GM18873 (cell line): Measurements from ENCODE around the gene DRC3.
A peak's percentile ranks its signal among the peaks of the same experiment; 100 is the strongest.
"Not testable (repeated sequence)": the region's sequence is repeated elsewhere in the genome, so short reads cannot be mapped to it uniquely, and the experiment has no call there.

Source experiments
- ATAC-seq: cut with Tn5 transposase; IDR thresholded peaks from one replicate; pipeline ENCODE4 v1.9.1; 2021; ENCODE audit warnings: mild to moderate bottlenecking, moderate library complexity, moderate number of reproducible peaks; ENCODE audit not compliant: unreplicated experiment, low FRiP score

DRC3 gene

DNA sequence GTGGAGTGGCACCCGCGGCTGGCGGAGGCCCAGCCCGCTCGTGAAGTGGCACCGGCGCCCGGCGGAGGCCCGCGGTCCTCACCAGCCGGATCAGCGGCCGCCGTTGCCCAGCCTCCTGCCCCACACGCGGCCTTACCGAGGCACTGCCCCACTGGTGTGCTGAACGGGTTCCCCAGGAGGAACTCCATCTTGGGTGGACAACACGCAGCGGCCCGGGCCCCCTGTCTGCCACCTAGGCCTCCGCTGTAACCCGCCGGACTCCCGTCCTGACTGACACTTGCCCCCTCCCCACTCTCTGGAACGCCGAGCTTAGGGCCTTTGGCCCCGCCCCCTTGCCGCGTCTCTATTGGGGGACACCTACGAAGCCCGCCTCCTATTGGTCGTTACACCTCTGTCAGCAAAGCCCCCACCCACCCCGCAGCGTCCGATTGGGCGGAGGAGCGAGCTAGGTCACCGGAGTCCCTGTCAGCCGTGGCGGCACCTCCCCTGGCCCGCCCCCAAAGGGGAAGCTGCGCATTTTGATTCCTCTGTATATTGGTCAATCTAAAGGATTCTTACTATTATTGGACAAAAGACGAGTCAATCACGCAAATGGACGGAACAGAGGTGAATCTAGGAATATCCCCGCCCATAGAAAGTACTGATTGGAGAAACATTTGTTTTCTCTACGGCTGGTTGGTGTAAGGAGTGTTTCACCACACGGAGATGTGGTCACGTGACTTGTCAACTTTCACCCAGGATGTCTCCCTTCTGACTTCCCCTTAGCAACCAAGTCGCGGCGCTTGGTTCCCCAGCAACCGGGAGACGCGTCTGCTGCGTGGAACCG is at the start of gene DRC3, which contains the start of gene TOM1L2:
TSS of gene DRC3 (plus strand) at position 737 of the 826 bp plus-strand sequence. CDS start 4,737 bp downstream, outside the sequence.
TSS of gene TOM1L2 (minus strand) at position 275 of the 826 bp plus-strand sequence. CDS start at position 188, 87 bp downstream.
- ATAC-seq, result peak; percentile 91

DNA sequence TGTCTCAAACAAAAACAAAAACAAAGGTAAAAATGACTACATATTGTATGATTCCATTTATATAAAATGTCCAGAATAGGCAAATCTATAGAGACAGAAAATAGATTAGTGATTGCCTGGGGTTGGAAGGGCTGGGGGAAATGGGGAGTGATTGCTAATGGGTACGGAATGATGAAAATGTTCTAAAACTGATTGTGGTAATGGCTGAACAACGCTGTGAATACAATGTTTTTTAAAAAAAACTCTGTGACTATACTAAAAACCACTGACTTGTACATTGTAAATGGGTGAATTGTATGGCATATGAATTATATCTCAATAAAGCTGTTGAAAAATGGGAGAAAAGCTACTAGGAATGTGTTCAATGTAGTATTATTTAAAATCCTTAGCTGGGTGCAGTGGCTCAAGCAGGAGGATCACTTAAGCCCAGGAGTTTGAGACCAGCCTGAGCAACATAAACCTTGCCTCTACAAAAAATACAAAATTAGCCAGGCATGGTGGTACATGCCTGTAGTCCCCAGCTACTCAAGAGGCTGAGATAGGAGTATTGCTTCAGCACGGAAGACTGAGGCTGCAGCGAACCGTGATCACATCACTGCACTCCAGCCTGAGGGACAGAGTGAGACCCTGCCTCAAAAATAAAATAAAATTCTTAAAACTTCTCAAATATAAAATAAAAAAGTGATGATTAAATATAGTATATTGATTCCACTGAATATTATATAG is 48.4 kb upstream of the DRC3 start:
- ATAC-seq, result no peak

DNA sequence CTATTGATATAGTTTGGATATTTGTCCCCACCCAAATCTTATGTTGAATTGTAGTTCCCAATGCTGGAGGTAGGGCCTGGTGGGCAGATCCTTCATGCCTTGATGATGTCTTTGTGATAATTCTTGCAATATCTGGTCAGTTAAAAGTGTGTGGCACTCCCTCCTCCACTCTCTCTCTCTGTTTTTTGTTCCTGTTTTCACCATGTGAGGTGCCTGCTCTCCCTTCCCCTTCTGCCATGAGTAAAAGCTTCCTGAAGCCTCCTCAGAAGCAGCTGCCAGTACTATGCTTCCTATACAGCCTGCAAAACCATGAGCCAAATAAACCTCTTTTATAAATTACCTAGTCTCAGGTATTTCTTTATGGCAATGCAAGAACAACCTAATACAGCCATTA is 47.8 kb upstream of the DRC3 start:
- no peak for ATAC-seq

- ATAC-seq, result no peak
Observed at GRCh38 chr17:17926036-17926435, 46.6 kb upstream of the DRC3 start.

DNA sequence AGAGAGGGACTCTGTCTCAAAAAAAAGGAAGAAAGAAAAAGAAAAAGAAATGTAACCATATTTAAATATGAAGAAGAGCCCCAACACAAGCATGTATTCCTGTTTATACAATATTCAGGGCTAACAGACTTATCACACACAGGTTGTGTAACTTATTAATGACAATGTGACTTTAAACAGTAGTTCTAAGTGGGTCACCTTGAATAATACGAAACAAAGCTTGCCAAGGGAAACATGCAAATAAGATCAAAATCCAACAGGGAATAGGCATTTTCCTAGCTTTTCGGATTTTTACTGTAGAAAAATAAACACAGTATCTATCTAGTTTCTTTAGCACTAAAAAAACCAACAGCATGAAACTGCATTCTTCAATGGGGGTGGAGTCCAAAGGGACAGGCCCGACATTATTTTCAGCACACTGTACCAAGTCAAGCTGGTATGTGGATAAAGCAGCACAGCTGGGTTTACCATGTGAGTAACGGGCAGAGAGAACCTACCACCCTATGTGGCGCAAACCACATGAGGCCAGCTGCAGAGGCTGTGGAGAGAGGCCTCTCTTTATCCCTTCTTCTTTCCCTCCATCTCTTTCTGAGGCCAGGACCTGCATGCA is 45.7 kb upstream of the DRC3 start:
- ATAC-seq, result no peak

GRCh38 chr17:17928398-17929287 is 44.0 kb upstream of the DRC3 start:
- ATAC-seq, result no peak

DNA sequence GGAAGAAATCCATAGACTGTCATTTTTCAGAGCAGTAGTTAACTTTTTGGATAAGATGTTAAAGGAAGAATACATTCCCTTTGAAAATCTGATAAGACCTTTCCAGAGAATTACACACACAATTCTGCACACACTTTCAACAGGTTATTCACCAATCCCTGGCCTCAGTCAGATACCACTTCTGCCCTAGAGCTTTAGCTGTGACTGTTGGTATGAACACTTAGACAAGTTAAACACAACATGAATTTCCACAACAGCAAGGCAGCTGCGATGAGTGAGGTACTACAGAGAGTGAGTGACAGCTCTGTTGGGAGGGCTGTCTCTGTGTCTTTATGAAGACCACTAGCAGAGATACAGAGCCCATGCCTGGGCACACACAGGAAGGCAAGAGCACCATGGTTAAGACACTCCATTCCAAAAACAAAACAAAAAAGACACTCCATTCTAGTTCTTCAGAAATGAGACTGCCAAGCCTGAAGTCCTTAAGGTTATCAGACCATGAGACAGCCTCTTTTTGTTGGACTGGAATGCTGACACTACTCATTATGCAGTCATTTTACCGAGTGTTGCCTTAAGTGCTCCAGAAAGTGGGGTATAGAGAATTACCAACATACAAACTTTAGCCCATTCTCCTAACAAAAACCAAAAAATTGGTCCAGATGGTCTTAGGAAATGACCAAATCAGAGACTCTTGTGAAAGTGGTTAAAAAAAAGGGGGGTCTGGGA is 42.8 kb upstream of the DRC3 start:
- ATAC-seq, result no peak

GRCh38 chr17:17930674-17931073 is 42.0 kb upstream of the DRC3 start:
- ATAC-seq, result no peak

- no peak for ATAC-seq
Observed at GRCh38 chr17:17931159-17931558, 41.5 kb upstream of the DRC3 start.

DNA sequence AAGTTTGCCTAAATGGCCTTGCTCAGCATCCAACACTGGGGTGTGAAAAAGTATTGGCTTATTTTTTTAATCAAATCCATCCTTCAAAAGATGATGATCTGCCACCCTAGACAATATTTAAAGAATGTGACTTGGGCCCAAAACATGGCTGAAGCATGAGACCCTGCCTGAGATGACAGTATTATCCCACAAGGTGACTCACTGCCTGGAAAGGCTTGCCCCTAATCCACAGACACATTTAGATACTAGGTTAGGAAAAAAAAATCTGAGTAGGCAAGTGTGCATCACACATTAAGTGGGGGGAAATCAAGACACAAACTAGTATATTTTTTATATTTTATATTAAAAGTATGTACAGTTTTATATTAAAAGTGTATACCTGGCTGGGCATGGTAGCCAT is 38.9 kb upstream of the DRC3 start:
- ATAC-seq, result no peak

DNA sequence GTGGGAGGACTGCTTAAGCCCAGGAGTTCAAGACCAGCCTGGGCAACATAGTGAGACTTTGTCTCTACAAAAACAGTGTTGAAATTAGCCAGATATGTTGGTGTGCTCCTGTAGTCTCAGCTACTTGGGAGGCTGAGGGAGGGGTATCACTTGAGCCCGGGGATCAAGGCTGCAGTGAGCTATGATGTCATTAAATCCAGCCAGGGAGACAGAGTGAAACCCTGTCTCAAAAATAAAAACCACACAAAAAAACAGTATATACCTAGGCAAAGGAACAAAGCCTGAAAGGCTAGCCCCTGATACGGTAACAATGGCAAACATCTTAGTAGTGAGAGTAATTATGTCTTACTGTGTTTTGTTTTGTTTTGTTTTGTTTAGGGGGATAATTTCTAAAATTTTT is 38.4 kb upstream of the DRC3 start:
- no peak for ATAC-seq

DNA sequence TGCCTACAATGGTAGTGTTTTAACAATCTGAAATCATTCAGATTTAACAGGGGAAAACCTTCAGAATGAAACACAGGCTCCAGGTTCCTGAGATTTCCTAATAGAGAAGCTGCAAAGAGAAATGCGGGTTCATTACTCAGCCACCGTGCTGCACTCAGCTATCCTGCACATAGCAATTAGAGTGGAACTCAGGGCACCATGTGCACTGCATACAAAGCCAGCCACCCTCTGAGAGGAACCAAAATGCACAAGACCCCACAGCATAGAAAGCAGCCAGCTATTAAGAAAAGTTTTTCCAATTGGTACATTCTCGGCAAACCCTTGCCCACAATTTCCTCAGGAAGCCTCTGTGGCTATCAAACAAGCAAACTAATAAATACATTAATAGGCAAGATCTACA is 37.9 kb upstream of the DRC3 start:
- no peak for ATAC-seq

- no peak for ATAC-seq
Observed at GRCh38 chr17:17935321-17936271, 37.1 kb upstream of the DRC3 start.

DNA sequence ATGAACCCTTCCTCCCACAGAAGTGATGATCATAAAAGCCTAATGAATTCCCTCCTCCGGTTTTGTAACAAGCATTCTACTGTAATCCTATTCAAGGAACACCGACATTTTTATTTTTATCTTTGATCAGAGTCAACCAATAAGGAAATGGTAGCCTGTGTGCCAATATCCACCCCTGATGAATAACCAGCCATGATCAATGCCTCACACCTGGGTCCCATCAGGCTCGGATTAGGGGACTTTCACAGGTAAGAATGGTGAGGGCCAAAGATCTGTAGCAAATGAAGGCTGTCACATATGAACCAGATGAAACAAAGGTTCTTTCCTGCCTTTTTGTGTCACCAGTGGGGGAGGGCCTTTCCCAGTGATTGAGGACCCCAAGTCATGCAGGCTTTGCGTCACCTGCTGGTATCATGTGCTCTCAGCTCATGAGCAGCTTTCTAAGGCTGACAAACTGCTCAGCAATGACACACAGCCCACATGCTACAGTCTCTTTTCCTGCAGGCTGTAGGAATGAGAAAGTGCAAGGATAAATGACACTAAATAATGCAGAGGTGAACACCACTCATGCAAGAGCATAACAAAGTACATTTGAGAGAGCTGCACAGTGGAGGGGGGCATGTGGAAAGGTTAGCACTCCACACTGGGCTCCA is 35.3 kb upstream of the DRC3 start:
- ATAC-seq, result no peak

- ATAC-seq, result no peak
Observed at GRCh38 chr17:17937958-17938357, 34.7 kb upstream of the DRC3 start.

DNA sequence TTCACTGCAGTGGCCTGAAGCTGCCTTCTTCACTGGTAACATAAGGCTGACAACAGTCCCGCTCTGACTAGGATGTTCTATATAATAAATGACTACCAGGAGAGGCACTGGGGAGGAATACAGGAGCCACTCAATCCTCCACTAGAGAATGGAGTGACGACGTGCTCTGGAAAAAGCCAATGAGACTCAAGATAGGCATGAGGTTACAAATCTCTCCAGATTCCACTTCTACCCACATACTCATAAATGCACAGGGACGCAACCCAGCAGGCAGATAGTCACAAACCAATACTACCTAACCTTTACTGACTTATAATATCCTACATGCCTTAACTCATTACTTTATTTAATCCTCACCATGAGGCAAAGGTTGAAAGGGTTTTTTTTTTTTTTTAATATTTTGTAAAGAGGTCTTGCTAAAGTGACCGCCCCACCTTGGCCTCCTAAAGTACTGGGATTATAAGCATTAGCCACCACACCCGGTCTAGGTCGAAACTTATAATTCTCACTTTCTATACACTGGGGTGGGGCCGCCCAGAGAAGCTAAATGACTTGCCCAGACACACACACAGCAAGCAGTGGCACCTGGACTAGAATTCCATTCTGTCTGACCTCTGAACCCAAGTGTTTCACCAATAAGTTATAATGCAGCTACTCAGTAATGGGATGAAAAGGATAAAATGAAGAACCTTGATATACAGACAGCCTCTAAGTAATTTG is 34.1 kb upstream of the DRC3 start:
- ATAC-seq, result no peak

- not testable (repeated sequence) for ATAC-seq
Observed at GRCh38 chr17:17939941-17940340, 32.7 kb upstream of the DRC3 start.
